GM18861 (cell line): ENCODE results near the gene CDCA3.
"Not testable (repeated sequence)": the region's sequence is repeated elsewhere in the genome, so short reads cannot be mapped to it uniquely, and the experiment has no call there.

Experiments used
- ATAC-seq: cut with Tn5 transposase; IDR thresholded peaks from one replicate; pipeline ENCODE4 v1.9.1; 2021; ENCODE audit not compliant: unreplicated experiment

Gene CDCA3

DNA sequence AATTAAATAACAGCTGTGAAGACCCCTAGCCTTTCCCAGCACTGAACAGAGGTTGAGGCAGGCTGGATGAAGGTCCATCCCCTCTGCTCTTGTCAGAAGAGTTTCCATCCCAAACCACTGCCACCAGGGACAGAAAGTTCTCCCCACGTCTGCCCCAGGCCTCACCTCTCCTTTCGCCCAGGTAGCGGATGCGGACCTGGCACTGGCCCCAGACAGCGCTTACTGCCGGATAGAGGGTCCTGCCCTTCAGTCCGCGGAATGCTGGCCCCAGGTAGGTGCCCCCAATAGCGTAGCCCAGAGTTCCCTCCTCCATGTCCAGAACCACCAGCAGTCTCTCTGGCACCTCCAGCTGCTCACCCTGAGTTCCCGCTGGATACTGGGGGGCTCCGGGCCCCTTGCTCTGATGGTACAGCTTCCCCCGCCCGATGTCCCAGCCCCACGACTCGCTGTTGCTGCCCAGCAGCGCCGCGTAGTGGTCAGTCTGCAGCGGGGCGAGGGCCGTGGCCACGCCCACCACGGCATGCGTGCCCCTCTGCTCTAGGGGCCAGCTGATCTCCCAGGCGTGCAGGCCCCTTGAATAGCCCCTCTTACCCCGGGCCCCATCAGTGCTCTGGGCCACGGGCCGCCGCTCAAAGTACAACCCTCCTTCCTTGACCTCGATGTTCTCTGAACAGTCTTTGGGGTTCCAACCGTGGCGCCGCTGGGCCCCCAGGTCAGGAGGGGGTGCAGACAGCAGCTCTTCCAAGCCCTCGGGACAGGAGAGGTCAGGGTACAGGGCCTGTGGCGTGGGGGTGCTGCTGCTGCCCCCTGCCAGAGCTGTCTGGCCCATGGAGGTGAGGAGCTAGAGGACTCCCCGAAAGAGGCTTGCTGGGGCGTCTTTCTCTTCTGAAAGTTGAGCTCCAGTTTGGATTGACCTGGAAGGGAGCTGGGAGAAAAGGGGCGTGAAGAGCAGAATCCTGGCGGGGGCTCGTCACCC lies 21.3 kb upstream of the CDCA3 start:
- no peak for ATAC-seq

DNA sequence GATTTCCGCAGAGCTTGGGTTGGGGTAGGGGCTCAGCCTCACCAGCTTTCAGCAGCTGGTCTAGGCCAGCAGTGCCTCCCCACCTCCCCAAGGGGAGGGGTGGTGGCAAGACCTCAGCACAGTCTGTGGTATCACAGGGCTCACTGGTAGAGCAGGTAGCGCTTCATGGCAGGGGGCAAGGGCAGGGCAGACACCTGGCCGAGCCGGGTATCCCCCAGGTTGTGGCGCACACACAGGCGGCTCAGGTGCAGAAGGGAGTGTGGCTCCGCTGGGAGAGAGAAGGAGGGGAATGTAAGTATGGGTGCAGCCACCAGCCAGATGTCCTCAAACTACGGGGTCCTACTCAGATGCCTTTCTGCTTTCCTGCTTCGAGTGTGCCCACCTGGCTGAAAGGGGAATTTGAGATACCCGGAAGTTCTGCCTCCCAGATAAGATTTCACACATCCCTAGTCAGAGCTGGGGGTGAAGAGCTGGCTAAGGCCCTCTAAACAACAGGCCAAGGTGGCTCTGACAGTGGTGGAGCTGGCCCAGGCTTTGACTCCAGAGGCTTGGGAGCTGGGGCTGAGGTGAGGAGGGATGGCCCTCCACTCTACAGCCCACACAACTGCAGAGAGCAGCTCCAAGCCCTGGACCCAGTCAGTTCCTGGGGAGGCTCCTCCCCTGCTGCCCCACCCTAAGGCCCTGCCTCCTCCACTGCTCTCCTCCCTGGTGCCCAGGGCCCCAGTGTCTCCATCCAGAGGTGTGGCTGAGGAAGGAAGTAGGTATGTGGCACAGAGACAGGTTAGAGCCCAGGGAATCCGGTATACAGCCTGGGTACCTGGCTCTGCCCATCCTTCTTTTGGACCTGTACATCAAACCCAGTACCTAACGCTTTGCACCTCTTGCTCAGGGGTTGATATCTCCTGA lies 20.2 kb upstream of the CDCA3 start:
- ATAC-seq: no peak

DNA sequence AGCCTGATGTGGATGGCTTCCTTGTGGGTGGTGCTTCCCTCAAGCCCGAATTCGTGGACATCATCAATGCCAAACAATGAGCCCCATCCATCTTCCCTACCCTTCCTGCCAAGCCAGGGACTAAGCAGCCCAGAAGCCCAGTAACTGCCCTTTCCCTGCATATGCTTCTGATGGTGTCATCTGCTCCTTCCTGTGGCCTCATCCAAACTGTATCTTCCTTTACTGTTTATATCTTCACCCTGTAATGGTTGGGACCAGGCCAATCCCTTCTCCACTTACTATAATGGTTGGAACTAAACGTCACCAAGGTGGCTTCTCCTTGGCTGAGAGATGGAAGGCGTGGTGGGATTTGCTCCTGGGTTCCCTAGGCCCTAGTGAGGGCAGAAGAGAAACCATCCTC lies 19.2 kb upstream of the CDCA3 start:
- not testable (repeated sequence) for ATAC-seq

DNA sequence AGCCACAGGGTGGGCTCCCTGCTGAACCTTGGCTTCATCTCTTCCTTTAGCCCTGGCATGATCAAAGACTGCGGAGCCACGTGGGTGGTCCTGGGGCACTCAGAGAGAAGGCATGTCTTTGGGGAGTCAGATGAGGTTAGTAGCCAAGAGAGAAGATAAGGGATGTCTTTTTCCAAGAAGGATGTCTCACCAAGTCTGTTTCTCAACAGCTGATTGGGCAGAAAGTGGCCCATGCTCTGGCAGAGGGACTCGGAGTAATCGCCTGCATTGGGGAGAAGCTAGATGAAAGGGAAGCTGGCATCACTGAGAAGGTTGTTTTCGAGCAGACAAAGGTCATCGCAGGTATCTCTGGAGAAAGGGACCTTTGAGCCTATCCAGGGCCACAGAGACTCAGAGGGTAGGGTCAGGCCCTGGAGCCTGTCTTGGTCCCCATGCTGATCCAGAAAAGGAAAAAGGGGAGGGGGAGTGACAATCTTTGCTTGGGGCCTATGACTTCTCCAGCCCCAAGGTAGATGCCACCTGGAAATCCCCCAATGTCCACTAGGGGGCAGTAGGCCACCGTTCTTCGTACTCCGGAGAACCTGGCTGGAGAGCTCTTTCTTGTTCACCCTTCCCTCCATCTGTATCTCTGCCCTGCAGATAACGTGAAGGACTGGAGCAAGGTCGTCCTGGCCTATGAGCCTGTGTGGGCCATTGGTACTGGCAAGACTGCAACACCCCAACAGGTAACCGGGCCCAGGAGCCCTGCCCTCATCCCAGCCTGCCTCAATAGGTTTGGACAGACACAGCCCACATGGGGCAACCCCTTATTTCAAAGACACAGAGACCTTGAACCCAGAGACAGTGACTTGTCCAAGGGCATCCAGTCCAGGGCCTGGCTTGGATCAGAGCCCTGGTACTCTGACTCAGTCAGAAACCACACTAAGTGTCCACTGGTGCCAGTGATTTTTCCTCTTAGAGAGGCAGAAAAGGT lies 18.2 kb upstream of the CDCA3 start:
- no peak for ATAC-seq

DNA sequence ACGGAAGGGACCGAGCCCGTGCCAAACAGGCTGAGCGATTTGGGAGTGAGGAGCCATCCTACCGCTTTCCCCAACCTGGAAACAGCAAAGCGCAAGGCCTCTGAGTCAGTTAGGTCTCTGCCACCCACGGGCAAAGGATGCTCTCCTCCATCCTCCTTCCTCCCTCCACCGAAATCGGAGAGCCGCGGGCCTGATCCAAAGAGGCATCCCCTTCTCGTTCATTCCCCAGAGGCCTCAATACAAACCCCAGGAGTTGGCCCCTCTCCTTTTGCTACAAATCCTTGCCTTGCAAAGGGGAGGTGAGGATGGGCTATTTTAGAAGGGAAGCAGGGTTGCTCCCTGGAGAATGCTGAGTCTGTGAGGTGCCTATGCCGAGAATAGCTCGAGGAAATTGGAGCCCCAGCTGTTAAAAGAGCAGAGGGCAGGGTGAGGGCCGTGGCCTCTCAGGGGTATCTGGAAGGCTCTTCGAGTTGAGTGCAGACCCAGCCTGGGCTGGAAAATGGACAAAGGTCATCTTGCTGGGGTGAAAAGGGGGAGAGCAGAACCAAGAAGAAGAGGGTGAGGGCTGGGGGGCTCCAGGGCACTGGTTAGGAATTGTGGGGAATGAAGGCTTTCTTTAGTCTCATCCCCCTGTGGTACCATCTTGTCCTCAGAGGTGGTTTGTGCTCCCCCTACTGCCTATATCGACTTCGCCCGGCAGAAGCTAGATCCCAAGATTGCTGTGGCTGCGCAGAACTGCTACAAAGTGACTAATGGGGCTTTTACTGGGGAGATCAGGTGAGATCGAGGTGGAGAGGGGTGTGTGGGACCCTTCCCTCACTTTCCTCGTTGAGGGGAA lies 17.3 kb upstream of the CDCA3 start:
- ATAC-seq: no peak

DNA sequence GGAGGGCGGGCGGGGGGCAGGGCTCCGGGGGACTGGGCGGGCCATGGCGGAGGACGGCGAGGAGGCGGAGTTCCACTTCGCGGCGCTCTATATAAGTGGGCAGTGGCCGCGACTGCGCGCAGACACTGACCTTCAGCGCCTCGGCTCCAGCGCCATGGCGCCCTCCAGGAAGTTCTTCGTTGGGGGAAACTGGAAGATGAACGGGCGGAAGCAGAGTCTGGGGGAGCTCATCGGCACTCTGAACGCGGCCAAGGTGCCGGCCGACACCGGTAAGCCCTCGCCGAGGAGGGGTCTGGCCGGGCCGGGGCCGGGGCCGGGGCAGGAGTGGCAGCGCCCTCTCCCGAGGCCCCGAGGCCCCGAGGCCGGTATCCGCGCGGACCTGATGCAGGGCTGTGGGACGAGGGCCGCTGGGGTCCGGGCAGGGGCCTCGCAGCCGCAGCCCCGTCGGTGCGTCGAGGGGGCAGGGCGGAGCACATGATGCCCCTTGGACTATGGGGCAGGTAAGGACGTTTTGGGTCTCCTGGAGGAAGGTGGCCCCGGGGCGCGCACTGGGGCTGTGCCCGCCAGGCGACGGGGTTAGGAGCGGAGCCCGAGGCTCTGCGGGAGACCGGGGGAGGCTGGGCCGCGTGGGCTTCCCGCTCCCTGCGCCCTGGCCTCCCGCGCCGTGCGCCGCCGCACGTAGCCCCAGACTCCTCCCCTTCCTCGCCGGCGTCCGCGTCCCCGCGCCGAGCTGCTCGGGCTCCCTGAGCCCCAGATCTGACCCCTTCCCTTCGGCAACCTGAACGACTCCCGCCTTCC lies 16.5 kb upstream of the CDCA3 start, which contains the start of gene TPI1:
TPI1 (plus strand) TSS at position 119 of the 798 bp plus-strand sequence; CDS start at position 155, 36 bp downstream.
- ATAC-seq: peak; percentile 40

DNA sequence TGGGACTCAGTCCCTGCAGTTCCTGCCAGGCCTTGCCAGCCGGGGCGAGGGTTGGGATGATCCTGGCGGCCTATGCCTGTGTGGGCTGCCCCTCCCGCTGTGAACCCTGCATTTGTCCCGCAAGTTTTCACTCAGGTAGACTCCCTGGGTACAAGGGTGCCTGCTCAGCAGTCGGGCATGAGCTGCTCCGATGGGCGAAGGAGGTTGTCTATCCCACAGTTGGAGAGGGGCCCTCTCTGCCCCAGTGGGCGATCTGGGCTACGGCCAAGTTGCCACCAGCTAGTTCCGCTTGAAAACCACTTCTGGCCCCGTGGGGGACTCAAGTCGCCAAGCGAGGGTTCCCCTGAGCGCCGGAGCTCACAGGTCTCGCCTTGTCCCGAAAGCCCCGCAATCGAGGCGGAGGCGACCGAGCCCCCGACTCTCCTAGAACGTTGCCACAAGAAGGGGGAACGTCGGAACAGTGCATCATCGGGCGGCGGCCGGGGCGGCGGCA lies 15.9 kb upstream of the CDCA3 start:
- ATAC-seq: peak; percentile 16

DNA sequence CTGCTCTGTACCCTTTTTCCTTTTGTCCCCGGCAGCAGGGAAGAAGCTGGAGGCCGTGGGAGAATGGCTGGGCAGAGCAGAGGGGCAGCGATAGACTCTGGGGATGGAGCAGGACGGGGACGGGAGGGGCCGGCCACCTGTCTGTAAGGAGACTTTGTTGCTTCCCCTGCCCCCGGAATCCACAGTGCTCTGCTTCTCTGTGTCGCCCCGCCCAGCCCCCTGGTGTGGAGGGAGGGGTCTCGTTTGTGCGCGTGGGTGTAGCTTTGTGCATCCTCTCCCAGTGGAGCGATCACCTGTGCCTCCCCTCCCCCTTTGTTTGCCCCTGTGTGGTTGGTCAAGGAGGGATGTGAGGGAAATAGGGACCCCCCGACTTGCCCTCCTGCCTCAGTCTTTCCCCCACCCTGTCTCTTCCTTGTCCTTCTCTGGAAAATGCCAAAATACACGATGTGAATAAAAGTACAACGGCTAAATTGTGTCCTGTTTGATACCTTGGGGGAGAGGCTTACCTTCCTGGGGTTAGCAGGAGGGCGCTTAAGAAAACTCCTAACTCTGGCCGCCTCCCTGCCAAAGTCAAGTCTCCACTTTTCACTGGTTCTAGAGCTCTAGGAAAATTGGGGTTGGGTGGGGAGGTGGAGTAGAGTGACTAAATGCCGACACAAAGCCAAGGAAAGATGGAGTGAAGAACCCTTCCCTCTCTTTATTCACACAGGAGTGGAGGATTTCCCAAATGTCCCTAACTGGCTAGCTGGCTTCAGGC lies 15.3 kb upstream of the CDCA3 start:
- no peak for ATAC-seq

DNA sequence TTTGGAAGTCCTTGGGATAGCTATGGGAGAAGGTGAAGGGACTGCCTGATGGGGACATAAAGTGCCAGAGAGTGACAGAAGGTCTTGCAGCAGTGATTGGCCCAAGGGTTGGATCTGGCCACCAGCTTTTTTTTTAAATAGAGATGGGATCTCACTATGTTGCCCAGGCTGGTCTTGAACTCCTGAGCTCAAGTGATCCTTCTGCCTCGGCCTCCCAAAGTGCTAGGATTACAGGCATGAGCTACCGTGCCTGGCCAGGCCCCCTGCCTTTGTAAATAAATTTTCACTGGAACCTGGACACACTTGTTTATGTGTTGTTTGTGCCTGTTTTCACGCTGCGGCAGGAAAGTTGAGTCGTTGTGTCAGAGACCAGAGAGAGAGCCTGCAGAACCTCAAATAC lies 14.2 kb upstream of the CDCA3 start:
- ATAC-seq: not testable (repeated sequence)

DNA sequence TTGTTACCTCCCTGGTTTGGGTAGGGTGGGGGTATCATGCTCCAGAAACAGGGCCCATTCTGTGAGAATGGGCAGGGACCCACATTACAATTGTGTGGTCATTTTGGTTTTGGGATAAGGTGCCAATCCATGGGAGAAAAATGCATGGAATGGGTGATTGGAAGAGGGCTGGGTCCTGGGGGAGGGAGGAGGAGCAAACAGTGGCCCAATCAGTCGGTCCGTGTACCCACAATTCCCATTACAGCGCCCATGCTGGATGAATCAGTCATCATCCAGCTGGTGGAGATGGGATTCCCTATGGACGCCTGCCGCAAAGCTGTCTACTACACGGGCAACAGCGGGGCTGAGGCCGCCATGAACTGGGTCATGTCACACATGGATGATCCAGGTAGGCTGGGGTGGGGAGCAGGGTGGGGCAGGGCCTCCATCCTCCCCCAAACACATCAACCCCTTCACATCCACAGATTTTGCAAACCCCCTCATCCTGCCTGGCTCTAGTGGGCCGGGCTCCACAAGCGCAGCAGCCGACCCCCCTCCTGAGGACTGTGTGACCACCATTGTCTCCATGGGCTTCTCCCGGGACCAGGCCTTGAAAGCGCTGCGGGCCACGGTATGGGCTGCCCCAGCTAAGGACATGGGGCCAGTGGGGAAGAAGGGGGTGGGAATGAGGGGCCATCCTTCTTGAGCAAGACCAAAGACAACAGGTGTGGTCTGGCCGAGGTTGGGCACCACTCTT lies 12.7 kb upstream of the CDCA3 start:
- ATAC-seq: no peak

DNA sequence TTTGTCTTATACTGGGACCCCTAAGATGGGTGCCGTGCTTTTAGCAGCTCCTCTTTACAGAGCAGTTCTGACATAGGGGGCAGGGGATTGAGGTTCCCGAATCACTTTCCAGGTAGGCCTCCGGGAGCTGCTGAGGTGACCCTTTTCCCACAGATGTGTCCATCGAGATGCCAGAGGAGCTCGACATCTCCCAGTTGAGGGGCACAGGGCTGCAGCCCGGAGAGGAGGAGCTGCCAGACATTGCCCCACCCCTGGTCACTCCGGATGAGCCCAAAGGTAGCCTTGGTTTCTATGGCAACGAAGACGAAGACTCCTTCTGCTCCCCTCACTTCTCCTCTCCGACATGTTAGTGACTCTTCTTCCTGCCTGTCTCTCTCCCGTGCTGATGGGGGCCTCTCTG lies 11.9 kb upstream of the CDCA3 start:
- ATAC-seq: no peak

DNA sequence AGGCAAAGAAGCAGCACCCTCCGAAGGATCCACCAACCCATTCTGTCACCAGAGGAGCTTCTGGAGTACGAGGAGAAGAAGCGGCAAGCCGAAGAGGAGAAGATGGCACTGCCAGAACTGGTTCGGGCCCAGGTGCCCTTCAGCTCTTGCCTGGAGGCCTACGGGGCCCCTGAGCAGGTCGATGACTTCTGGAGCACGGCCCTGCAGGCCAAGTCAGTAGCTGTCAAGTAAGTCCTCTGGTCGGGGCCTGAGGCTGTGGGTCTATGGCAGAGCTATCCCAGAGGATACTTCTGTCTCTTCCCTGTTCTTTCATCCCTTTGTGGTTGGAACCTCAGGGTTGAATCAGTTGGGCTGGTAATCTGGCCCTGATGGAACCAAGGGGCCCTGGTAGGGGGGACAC lies 10.3 kb upstream of the CDCA3 start:
- no peak for ATAC-seq

DNA sequence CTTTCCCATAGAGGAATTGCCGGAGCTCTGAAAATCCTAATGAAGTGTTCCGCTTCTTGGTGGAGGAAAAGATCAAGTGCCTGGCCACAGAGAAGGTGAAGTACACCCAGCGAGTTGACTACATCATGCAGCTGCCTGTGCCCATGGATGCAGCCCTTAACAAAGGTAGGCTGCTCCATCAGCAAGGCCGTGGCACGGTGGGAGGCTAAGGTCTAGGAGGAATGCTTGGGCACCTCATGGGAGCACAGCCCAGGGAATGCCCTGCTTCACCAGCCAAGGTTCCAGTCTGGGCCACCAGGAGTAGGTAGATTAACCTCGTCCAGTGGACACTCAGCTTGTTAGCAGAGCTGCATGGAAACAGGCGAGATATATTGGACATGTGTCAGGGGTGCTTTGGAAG lies 9.9 kb upstream of the CDCA3 start:
- no peak for ATAC-seq

DNA sequence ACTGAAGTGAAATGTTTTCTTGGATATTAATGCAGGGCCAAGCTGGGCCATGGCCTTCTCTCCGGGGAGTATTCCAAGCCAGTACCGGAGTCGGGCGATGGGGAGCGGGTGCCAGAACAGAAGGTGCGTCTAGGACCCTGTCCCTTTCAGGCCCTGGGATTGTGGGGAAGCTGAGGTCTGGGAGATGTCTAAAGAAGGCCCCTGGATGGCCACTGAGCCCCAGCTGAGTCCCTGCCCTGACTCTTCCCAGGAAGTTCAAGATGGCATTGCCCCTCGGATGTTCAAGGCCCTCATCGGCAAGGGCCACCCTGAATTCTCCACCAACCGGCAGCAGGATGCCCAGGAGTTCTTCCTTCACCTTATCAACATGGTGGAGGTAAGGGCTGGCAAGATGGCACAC lies 9.0 kb upstream of the CDCA3 start:
- ATAC-seq: no peak

DNA sequence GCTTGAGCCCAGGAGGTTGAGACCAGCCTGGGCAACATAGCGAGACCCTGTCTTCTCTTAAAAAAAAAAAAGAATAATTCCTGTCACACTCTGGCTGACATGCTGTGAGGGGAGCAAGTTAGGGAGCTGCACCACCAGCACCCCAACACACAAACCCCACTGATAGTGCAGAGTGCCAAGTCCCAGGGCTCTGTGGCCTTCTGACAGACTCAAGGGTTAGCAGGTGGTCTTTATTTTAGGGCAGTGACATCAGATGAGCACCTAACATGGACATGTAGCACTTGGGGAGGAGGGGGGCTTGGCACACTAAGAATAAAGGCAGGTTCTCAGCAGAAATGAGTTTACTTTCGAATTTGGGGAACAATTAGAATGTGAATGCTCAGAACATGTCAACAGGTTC lies 7.7 kb upstream of the CDCA3 start:
- no peak for ATAC-seq

DNA sequence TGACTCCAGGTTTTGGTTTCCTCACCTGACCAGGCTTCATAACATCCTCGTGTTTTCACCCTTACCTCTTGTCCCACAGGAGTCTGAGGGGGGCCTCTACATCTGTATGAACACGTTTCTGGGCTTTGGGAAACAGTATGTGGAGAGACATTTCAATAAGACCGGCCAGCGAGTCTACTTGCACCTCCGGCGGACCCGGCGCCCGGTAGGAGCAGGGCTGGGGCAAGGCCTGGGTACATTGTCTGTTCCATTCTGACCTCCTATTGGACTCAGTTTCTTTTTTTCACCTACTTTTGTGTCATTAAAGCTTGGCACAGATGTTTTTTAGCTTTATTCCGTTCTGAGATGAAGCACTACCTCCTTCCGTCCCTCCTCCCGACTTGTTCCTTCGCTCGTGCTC lies 4.2 kb upstream of the CDCA3 start:
- no peak for ATAC-seq

DNA sequence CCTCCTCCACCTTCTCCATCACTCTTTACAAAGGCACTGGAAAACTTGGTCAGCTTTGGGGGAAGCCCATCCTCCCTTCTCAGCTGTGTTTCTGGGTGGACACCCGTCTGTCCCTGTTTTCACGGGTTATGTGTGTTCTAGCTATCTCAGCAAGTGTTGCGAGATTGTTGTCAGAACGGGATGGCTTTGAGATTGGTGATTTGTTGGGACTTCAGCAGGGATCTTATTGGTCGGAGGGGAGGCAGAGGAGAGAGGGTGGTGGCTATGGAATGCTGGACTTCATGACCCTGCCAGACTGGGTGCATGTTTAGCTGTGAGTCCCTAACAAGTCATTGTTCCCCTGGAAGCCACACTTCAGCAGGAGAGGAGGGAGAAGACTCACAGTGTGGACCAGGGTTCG lies 3.0 kb upstream of the CDCA3 start:
- no peak for ATAC-seq
